HG03066 (cell line): ENCODE results near the gene DUS2.
"Not testable (repeated sequence)": the region's sequence is repeated elsewhere in the genome, so short reads cannot be mapped to it uniquely, and the experiment has no call there.

Experiments
- ATAC-seq: cut with Tn5 transposase; IDR thresholded peaks from one replicate; pipeline ENCODE4 v1.9.1; 2021; ENCODE audit warnings: low read depth; ENCODE audit not compliant: unreplicated experiment

Gene DUS2

GRCh38 chr16:68088130-68088972 is 65.3 kb downstream of the DUS2 start:
- ATAC-seq: no peak

GRCh38 chr16:68089067-68089466 is 66.0 kb downstream of the DUS2 start:
- ATAC-seq: no peak

- ATAC-seq: no peak
Measured at GRCh38 chr16:68090130-68090529, 67.0 kb downstream of the DUS2 start.

- no peak for ATAC-seq
Measured at GRCh38 chr16:68090533-68090932, 67.4 kb downstream of the DUS2 start.

- no peak for ATAC-seq
Measured at GRCh38 chr16:68091380-68092261, 68.5 kb downstream of the DUS2 start.

GRCh38 chr16:68092275-68092674 is 69.2 kb downstream of the DUS2 start:
- ATAC-seq: not testable (repeated sequence)

- ATAC-seq: no peak
Measured at GRCh38 chr16:68093816-68094613, 70.9 kb downstream of the DUS2 start.

- no peak for ATAC-seq
Measured at GRCh38 chr16:68094614-68094934, 71.5 kb downstream of the DUS2 start.

GRCh38 chr16:68096491-68096890 is 73.4 kb downstream of the DUS2 start:
- no peak for ATAC-seq

- no peak for ATAC-seq
Measured at GRCh38 chr16:68097088-68097487, 74.0 kb downstream of the DUS2 start.

GRCh38 chr16:68097895-68098294 is 74.8 kb downstream of the DUS2 start:
- no peak for ATAC-seq

GRCh38 chr16:68100488-68100887 is 77.4 kb downstream of the DUS2 start:
- ATAC-seq: no peak

- no peak for ATAC-seq
Measured at GRCh38 chr16:68105611-68106010, 82.5 kb downstream of the DUS2 start.

GRCh38 chr16:68107230-68107928 is 84.3 kb downstream of the DUS2 start:
- ATAC-seq: not testable (repeated sequence)

GRCh38 chr16:68109156-68109555 is 86.1 kb downstream of the DUS2 start:
- ATAC-seq: not testable (repeated sequence)

GRCh38 chr16:68110611-68111010 is 87.5 kb downstream of the DUS2 start:
- ATAC-seq: not testable (repeated sequence)

- ATAC-seq: no peak
Measured at GRCh38 chr16:68111379-68111778, 88.3 kb downstream of the DUS2 start.

- ATAC-seq: no peak
Measured at GRCh38 chr16:68113059-68113761, 90.1 kb downstream of the DUS2 start.

- no peak for ATAC-seq
Measured at GRCh38 chr16:68113765-68114240, 90.7 kb downstream of the DUS2 start.
